PC-9 (cell line): ENCODE data around the gene SUN1. TPM values are rescaled to one million over a fixed set of nuclear protein-coding genes. Genes with fewer than 3 reads are reported as not detected.

ENCODE experiments used
- BruUV-seq: library from RNA; stranded (reverse); fragments of 400-500 nt; replicated peaks from 2 replicates; lab custom pipeline; 2021; lab: Mats Ljungman, UMichigan
- CTCF ChIA-PET: fragments of 300-600 bp; sonication (Branson Sonifier 250); formaldehyde crosslinking; loops from one replicate; lab custom pipeline; 2022; ENCODE audit warnings: antibody characterized with exemption; lab: Charles Lee
- POLR2A ChIA-PET: fragments of 300-600 bp; sonication (Branson Sonifier 250); formaldehyde crosslinking; loops from one replicate; lab custom pipeline; 2022; ENCODE audit warnings: antibody characterized with exemption; ENCODE audit not compliant: unreplicated experiment; lab: Charles Lee
- DNase-seq, 2 experiments: peaks; one replicate each; pipeline versions ENCODE4 v3.0.0 to v3.0.0-alpha.2; 2015 to 2022; ENCODE audit warnings: mixed read lengths in 1 of 2
- H2AFZ ChIP-seq: fragments of 200-600 bp; sonication (generic); 2 replicates; pipeline ENCODE4 v1.8.1; 2017; ENCODE audit warnings: antibody characterized with exemption
- H3F3A ChIP-seq: fragments of 200-600 bp; sonication (generic); 2 replicates; pipeline ENCODE4 v1.8.1; 2017; ENCODE audit warnings: antibody characterized with exemption, mild to moderate bottlenecking, low read depth; ENCODE audit not compliant: insufficient read depth
- H3K27ac ChIP-seq: fragments of 200-600 bp; sonication (generic); 2 replicates; pipeline ENCODE4 v1.6.1; 2016; ENCODE audit warnings: mixed run types
- H3K27me3 ChIP-seq: fragments of 200-600 bp; sonication (generic); 2 replicates; pipeline ENCODE4 v1.6.1; 2016; ENCODE audit warnings: low read depth, mixed run types; ENCODE audit not compliant: insufficient read depth
- H3K36me3 ChIP-seq: fragments of 200-600 bp; sonication (generic); 2 replicates; pipeline ENCODE4 v1.6.1; 2016; ENCODE audit warnings: low read depth, mixed run types
- H3K4me1 ChIP-seq: fragments of 200-600 bp; sonication (generic); replicated peaks from 2 replicates; pipeline ENCODE4 v1.6.1; 2016; ENCODE audit warnings: mixed run types; ENCODE audit not compliant: insufficient read depth
- H3K4me2 ChIP-seq: fragments of 200-600 bp; sonication (generic); 2 replicates; pipeline ENCODE4 v1.6.1; 2017; ENCODE audit warnings: mixed run types
- H3K4me3 ChIP-seq: fragments of 200-600 bp; sonication (generic); 2 replicates; pipeline ENCODE4 v1.6.1; 2016; ENCODE audit warnings: mixed run types
- H3K79me2 ChIP-seq: fragments of 200-600 bp; sonication (generic); 2 replicates; pipeline ENCODE4 v1.6.1; 2017; ENCODE audit warnings: low read depth, mixed run types
- H3K9me2 ChIP-seq: fragments of 200-600 bp; sonication (generic); 2 replicates; pipeline ENCODE4 v1.8.1; 2017; ENCODE audit warnings: mild to moderate bottlenecking; ENCODE audit not compliant: insufficient read depth
- H3K9me3 ChIP-seq: fragments of 200-600 bp; sonication (generic); 2 replicates; pipeline ENCODE4 v1.8.1; 2016; ENCODE audit warnings: low read depth; ENCODE audit not compliant: insufficient read depth
- H4K20me1 ChIP-seq: fragments of 200-600 bp; sonication (generic); 2 replicates; pipeline ENCODE4 v1.8.1; 2017; ENCODE audit not compliant: insufficient read depth
- EZH2 ChIP-seq: fragments of 200-600 bp; sonication (generic); IDR thresholded peaks from 2 replicates; pipeline ENCODE4 v1.8.0; 2017; ENCODE audit warnings: antibody characterized with exemption, low read depth
- intact Hi-C: fragments of 100-400 bp; cut with micrococcal nuclease; formaldehyde crosslinking; loops from one replicate; pipeline ENCODE4 v1.10.0; 2022; ENCODE audit not compliant: unreplicated experiment
- total RNA-seq: library from RNA; stranded (reverse); gene quantifications from 2 replicates; pipeline ENCODE4 v1.2.3, GENCODE V29; 2021
- TF ChIP-seq, protein P1 (sequence below): fragments of 200-600 bp; sonication (generic); conservative IDR thresholded peaks from 2 replicates; pipeline ENCODE4 v1.6.1; 2017; ENCODE audit warnings: mixed run types, antibody characterized with exemption, mild to moderate bottlenecking, moderate library complexity

Gene SUN1
- total RNA-seq, 1 experiment from 2014 or later: 245 TPM

DNA sequence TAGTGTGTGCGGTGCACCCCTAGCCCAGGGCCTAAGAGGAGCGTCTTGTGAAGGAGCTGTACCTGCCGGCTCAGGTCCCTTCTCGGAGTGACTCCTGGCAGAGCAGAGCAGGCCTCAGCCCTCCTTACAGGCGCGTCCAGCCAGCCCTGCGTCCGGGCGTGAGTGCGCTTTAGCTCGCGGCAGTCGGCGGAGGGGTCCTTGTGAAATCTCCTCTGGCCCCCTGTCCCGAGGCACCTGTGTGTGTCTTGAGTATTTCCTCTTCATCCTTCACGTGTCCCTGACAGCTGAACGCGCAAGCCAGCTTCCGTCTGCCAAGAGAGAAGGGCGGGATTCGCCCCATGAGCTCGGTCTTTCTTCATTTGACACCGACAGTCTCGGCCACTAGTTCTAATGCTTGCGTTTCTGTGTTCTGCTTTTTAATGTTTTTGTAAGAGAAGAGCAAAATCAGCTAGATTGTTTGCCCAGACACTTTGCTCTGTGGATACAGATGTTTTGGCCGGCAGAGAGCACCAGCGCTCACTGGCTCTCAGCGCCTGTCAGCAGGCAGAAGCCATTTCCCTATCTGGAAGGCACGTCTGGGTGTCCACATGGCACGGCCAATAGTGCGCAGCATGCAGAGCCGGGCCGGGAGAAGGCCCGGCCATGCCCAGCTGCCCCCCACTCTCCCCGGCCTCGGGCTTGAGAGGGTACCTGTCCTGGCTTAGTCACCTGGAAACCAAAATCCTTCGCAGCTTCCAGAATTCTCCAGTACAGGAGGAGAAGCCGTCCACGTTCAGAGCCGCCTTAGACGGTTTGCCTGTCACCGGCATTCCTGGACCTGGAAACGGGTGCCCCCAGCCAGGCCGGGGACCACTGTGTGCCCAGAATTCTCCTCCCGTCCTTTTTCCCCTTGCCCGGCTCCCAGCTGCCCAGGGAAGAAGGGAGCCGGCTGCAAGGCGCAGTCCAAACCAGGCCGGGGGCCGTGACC is 51.1 kb downstream of the SUN1 start:
- H3K4me3 ChIP-seq: no peak overlapping the region
- BruUV-seq: no TSS peak
- intact Hi-C loops: no loop called here
- no peak overlapping the region for H3K4me2 ChIP-seq
- peaks cover 96% of the 10 kb centered on the region for H4K20me1 ChIP-seq
- peaks cover 100% of the 10 kb centered on the region for H3K79me2 ChIP-seq
- no peak for DNase-seq
- no peak overlapping the region for H2AFZ ChIP-seq
- peaks cover 12% of the 10 kb centered on the region for H3K4me1 ChIP-seq
- H3K9me2 ChIP-seq: no peaks in the 10 kb centered on the region
- H3K9me3 ChIP-seq: no peaks in the 10 kb centered on the region
- no peaks in the 10 kb centered on the region; the same call in 1 of the 2 replicates for H3F3A ChIP-seq
- ChIA-PET POLR2A (no interaction called here), CTCF (interaction anchor here (0.6 kb wide), 1 partner anchor 249 kb away, joined by 17 read pairs; no protein-coding TSS in a partner anchor)
- peaks cover 14% of the 10 kb centered on the region for H3K36me3 ChIP-seq
- H3K27me3 ChIP-seq: no peaks in the 10 kb centered on the region
- no peak for TF ChIP-seq EZH2
- TF ChIP-seq, protein P1, sequence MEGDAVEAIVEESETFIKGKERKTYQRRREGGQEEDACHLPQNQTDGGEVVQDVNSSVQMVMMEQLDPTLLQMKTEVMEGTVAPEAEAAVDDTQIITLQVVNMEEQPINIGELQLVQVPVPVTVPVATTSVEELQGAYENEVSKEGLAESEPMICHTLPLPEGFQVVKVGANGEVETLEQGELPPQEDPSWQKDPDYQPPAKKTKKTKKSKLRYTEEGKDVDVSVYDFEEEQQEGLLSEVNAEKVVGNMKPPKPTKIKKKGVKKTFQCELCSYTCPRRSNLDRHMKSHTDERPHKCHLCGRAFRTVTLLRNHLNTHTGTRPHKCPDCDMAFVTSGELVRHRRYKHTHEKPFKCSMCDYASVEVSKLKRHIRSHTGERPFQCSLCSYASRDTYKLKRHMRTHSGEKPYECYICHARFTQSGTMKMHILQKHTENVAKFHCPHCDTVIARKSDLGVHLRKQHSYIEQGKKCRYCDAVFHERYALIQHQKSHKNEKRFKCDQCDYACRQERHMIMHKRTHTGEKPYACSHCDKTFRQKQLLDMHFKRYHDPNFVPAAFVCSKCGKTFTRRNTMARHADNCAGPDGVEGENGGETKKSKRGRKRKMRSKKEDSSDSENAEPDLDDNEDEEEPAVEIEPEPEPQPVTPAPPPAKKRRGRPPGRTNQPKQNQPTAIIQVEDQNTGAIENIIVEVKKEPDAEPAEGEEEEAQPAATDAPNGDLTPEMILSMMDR: no peak
- no peak overlapping the region for H3K27ac ChIP-seq

GRCh38 chr7:884191-885003 is 52.1 kb downstream of the SUN1 start:
- DNase-seq: no peak
- POLR2A ChIA-PET: no interaction called here
- Histone ChIP-seq H3K27me3 (no peaks in the 10 kb centered on the region), H3K27ac (no peak overlapping the region), H3K4me3 (no peak overlapping the region), H2AFZ (no peak overlapping the region), H3K4me1 (peaks cover 1% of the 10 kb centered on the region; the same call in 1 of the 2 replicates), H3K9me2 (no peaks in the 10 kb centered on the region), H3K36me3 (peaks cover 14% of the 10 kb centered on the region), H3K9me3 (no peaks in the 10 kb centered on the region), H3K79me2 (peaks cover 100% of the 10 kb centered on the region), H3K4me2 (no peak overlapping the region), H4K20me1 (peaks cover 96% of the 10 kb centered on the region), H3F3A (peaks cover 3% of the 10 kb centered on the region; the same call in 1 of the 2 replicates)
- BruUV-seq: no TSS peak
- intact Hi-C loops: no loop called here
- CTCF ChIA-PET: no interaction called here
- TF ChIP-seq, protein P1: no peak
- TF ChIP-seq EZH2: no peak

DNA sequence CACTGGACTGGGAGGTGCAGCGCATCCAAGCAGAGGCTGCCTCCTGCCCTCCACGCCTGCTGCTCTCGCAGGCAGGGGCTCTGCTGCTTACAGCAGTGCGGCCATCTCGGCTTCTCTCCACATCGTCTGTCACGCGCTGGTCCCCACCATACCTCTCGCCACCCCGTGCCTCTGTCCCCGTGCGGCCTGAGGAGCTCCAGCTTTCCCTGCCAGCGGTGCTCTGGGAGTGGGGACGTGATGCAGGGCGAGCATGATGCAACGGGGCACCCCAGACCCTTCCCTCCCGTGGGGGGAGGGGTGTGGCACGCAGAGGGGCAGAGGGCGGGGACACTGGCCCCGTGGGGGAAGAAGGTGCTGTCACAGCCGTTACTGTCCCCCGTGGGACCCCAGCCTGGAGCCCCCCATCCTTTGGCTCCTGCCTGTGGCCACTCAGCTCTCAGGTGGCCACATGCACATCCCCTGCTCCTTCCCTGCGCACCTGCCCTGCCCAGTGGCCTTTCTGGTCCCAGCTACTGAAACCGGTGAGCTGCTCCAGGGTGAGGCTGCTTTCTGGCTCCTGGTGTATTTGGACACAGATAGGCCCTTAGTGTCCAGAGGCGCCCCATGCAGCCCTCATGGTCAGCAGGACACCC is 53.1 kb downstream of the SUN1 start:
- Histone ChIP-seq H3K9me3 (no peaks in the 10 kb centered on the region), H3K4me2 (no peak overlapping the region), H3K27me3 (no peaks in the 10 kb centered on the region), H2AFZ (no peak overlapping the region), H3K36me3 (peaks cover 11% of the 10 kb centered on the region; the same call in 1 of the 2 replicates), H3F3A (peaks cover 3% of the 10 kb centered on the region; the same call in 1 of the 2 replicates), H3K4me3 (no peak overlapping the region), H3K9me2 (no peaks in the 10 kb centered on the region), H3K27ac (no peak overlapping the region), H3K79me2 (peaks cover 90% of the 10 kb centered on the region), H3K4me1 (no peaks in the 10 kb centered on the region), H4K20me1 (peaks cover 87% of the 10 kb centered on the region)
- intact Hi-C loops: no loop called here
- CTCF ChIA-PET: no interaction called here
- TF ChIP-seq EZH2: no peak
- TF ChIP-seq, protein P1: no peak
- no peak for DNase-seq
- BruUV-seq: no TSS peak
- POLR2A ChIA-PET: no interaction called here
